Measurements from ENCODE around the gene CTXND1.

Gene CTXND1

GRCh38 chr15:80179025-80179759, 72.8 kb downstream of the CTXND1 start:
- DNase-seq, result no peak

- DNase-seq, result no peak
Measured at GRCh38 chr15:80177156-80177555, 74.9 kb downstream of the CTXND1 start.

GRCh38 chr15:80176443-80176842, 75.6 kb downstream of the CTXND1 start:
- no peak for DNase-seq

- no peak for DNase-seq
Measured at GRCh38 chr15:80175436-80175835, 76.6 kb downstream of the CTXND1 start.

GRCh38 chr15:80174017-80174746, 77.8 kb downstream of the CTXND1 start:
- no peak for DNase-seq

GRCh38 chr15:80173022-80173759, 78.8 kb downstream of the CTXND1 start:
- DNase-seq, result peak; percentile 83

- no peak for DNase-seq
Measured at GRCh38 chr15:80172401-80172800, 79.6 kb downstream of the CTXND1 start.

- DNase-seq, result no peak
Measured at GRCh38 chr15:80171787-80172186, 80.2 kb downstream of the CTXND1 start.

GRCh38 chr15:80170596-80170995, 81.4 kb downstream of the CTXND1 start:
- no peak for DNase-seq

- DNase-seq, result no peak
Measured at GRCh38 chr15:80169768-80170357, 82.2 kb downstream of the CTXND1 start.

GRCh38 chr15:80168421-80168820, 83.6 kb downstream of the CTXND1 start:
- no peak for DNase-seq

- no peak for DNase-seq
Measured at GRCh38 chr15:80167936-80168335, 84.1 kb downstream of the CTXND1 start.

- DNase-seq, result no peak
Measured at GRCh38 chr15:80163897-80164296, 88.1 kb downstream of the CTXND1 start.

GRCh38 chr15:80163217-80163616, 88.8 kb downstream of the CTXND1 start:
- DNase-seq, result no peak

GRCh38 chr15:80162059-80162554, 89.9 kb downstream of the CTXND1 start:
- no peak for DNase-seq

GRCh38 chr15:80161468-80162016, 90.5 kb downstream of the CTXND1 start:
- DNase-seq, result no peak

- peak; percentile 94 for DNase-seq
Measured at GRCh38 chr15:80160570-80161156, 91.3 kb downstream of the CTXND1 start.

- no peak for DNase-seq
Measured at GRCh38 chr15:80159811-80160569, 92.0 kb downstream of the CTXND1 start.

- DNase-seq, result no peak
Measured at GRCh38 chr15:80159301-80159700, 92.7 kb downstream of the CTXND1 start.

- DNase-seq, result no peak
Measured at GRCh38 chr15:80157215-80157614, 94.8 kb downstream of the CTXND1 start.

- no peak for DNase-seq
Measured at GRCh38 chr15:80156176-80156720, 95.8 kb downstream of the CTXND1 start.
